Mesenchymal stem cell (in vitro differentiated cells and primary cell): Measurements from ENCODE around the gene PACS1.

Source experiments
- DNase-seq: peaks from one replicate; pipeline ENCODE4 v3.0.0-alpha.2; 2013
- H2AFZ ChIP-seq: one replicate; pipeline ENCODE4 v1.6.1; 2013; ENCODE audit warnings: low read depth, mild to moderate bottlenecking, control low read depth, inconsistent platforms, low read length, moderate library complexity
- H2AK5ac ChIP-seq: 2 replicates; pipeline ENCODE4 v1.6.1; 2013; ENCODE audit warnings: low read length, moderate library complexity, mild to moderate bottlenecking, inconsistent platforms; ENCODE audit not compliant: severe bottlenecking
- H2BK120ac ChIP-seq: one replicate; pipeline ENCODE4 v1.6.1; 2013; ENCODE audit warnings: low read depth, mild to moderate bottlenecking, inconsistent platforms, low read length, moderate library complexity
- H2BK12ac ChIP-seq, 2 experiments: one replicate each; pipeline ENCODE4 v1.6.1; 2013; ENCODE audit warnings: inconsistent platforms in 2 of 2, low read length in 2 of 2, mild to moderate bottlenecking in 2 of 2, moderate library complexity in 2 of 2, control low read depth in 1 of 2
- H2BK15ac ChIP-seq: one replicate; pipeline ENCODE4 v1.6.1; 2013; ENCODE audit warnings: mild to moderate bottlenecking, low read depth, inconsistent platforms; ENCODE audit not compliant: poor library complexity, severe bottlenecking
- H2BK5ac ChIP-seq: 2 replicates; pipeline ENCODE4 v1.6.1; 2013; ENCODE audit warnings: low read depth, mild to moderate bottlenecking, low read length, control low read depth, inconsistent platforms; ENCODE audit not compliant: poor library complexity, severe bottlenecking
- H3K14ac ChIP-seq, 2 experiments: one replicate each; pipeline ENCODE4 v1.6.1; 2013; ENCODE audit warnings: inconsistent platforms in 2 of 2, low read length in 2 of 2, control low read depth in 1 of 2, mild to moderate bottlenecking in 1 of 2, moderate library complexity in 1 of 2
- H3K18ac ChIP-seq, 2 experiments: one replicate each; pipeline ENCODE4 v1.6.1; 2013; ENCODE audit warnings: inconsistent platforms in 2 of 2, low read length in 2 of 2, control low read depth in 1 of 2, low read depth in 1 of 2, mild to moderate bottlenecking in 1 of 2
- H3K23ac ChIP-seq, 2 experiments: one replicate each; pipeline ENCODE4 v1.6.1; 2013; ENCODE audit warnings: inconsistent platforms in 2 of 2, low read length in 2 of 2, mild to moderate bottlenecking in 2 of 2, moderate library complexity in 2 of 2, control low read depth in 1 of 2
- H3K27ac ChIP-seq: 2 replicates; pipeline ENCODE4 v1.5.1; 2013; ENCODE audit warnings: mild to moderate bottlenecking, moderate library complexity, low read length, control low read depth, inconsistent platforms; ENCODE audit not compliant: poor library complexity, severe bottlenecking
- H3K27me3 ChIP-seq, 2 experiments: 2 replicates each; pipeline versions ENCODE4 v1.6.1 to v1.7.0; 2013; ENCODE audit warnings: low read length in 2 of 2, mild to moderate bottlenecking in 2 of 2, moderate library complexity in 2 of 2, control low read depth in 1 of 2, inconsistent platforms in 1 of 2; ENCODE audit not compliant: control insufficient read depth in 1 of 2, insufficient read depth in 1 of 2
- H3K36me3 ChIP-seq, 2 experiments: 2 replicates each; pipeline versions ENCODE4 v1.6.1 to v1.7.0; 2013; ENCODE audit warnings: low read length in 2 of 2, control low read depth in 1 of 2, inconsistent platforms in 1 of 2, low read depth in 1 of 2, mild to moderate bottlenecking in 1 of 2; ENCODE audit not compliant: insufficient read depth in 2 of 2, control insufficient read depth in 1 of 2
- H3K4ac ChIP-seq, 2 experiments: one replicate each; pipeline ENCODE4 v1.6.1; 2013; ENCODE audit warnings: inconsistent platforms in 2 of 2, low read length in 2 of 2, mild to moderate bottlenecking in 2 of 2, moderate library complexity in 2 of 2, control low read depth in 1 of 2, low read depth in 1 of 2
- H3K4me1 ChIP-seq: 2 replicates; pipeline ENCODE4 v1.6.1; 2013; ENCODE audit warnings: low read depth, low read length, control low read depth; ENCODE audit not compliant: control insufficient read depth, insufficient read depth
- H3K4me2 ChIP-seq: 2 replicates; pipeline ENCODE4 v1.6.1; 2013; ENCODE audit warnings: low read length, mild to moderate bottlenecking, inconsistent platforms; ENCODE audit not compliant: poor library complexity, severe bottlenecking
- H3K4me3 ChIP-seq, 2 experiments: 2 replicates each; pipeline versions ENCODE4 v1.5.1 to v1.7.0; 2013; ENCODE audit warnings: low read length in 2 of 2, mild to moderate bottlenecking in 2 of 2, control low read depth in 1 of 2, low read depth in 1 of 2; ENCODE audit not compliant: insufficient read depth in 1 of 2
- H3K79me1 ChIP-seq: replicated peaks from 2 replicates; pipeline ENCODE4 v1.6.1; 2013; ENCODE audit warnings: mild to moderate bottlenecking, control low read depth, low read length, inconsistent platforms; ENCODE audit not compliant: poor library complexity, severe bottlenecking
- H3K9ac ChIP-seq: 2 replicates; pipeline ENCODE4 v1.7.0; 2013; ENCODE audit warnings: mild to moderate bottlenecking, low read length, moderate library complexity
- H3K9me3 ChIP-seq: 2 replicates; pipeline ENCODE4 v1.7.0; 2013; ENCODE audit warnings: mild to moderate bottlenecking, low read length; ENCODE audit not compliant: control insufficient read depth
- H4K8ac ChIP-seq: one replicate; pipeline ENCODE4 v1.6.1; 2013; ENCODE audit warnings: inconsistent platforms, mild to moderate bottlenecking, low read length, moderate library complexity
- H4K91ac ChIP-seq: one replicate; pipeline ENCODE4 v1.6.1; 2013; ENCODE audit warnings: mild to moderate bottlenecking, low read length, inconsistent platforms
- WGBS: methylation state at CpG from one replicate; pipeline ENCODE4 v1.1.7; 2013; ENCODE audit warnings: mixed read lengths; 5-methylcytosine and 5-hydroxymethylcytosine counted together

PACS1 gene

DNA sequence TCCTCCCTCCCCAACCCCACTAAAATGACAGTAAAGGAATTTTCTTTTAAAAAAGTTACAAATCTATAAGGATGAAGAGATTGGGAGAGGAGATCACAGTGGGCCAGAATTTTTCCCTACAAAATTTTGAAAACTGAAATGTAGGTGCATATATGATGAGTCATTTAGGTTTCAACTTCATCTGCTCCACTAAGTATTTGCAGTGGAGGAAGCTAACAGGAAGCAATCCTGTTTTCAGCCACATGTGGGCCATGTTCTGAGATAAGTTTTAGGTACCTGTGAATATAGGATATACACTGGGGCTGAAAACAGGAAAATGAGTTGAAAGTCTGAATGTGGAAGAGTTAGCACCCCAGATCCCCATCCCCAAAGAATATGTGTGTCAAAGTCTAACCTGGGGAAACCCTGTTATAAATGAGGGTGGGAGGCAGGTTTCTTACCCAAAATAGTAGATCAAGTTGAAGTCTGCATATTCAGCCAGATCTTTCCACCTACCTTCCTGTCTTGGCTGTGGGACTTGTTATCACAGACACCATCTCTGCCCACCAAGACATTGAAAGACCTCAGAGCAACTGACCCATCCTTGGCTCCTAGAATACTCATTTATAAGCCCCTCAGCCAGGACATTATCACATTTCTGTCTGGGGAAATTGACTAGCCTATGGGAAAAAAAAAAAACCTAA, 87.3 kb downstream of the PACS1 start:
- Histone ChIP-seq H3K4ac (no peak overlapping the region), H3K4me3 (no peak overlapping the region), H2BK12ac (no peak overlapping the region), H3K23ac (no peak overlapping the region), H3K9ac (no peak overlapping the region), H3K9me3 (no peaks in the 10 kb centered on the region), H2AK5ac (no peak overlapping the region), H2BK5ac (no peak overlapping the region), H4K91ac (no peak overlapping the region), H2BK15ac (no peak overlapping the region), H3K36me3 (no peaks in the 10 kb centered on the region), H3K18ac (no peak overlapping the region), H3K14ac (no peak overlapping the region), H2BK120ac (no peak overlapping the region), H3K4me2 (no peak overlapping the region), H3K4me1 (peaks cover under 1% of the 10 kb centered on the region), H4K8ac (no peak overlapping the region), H3K27me3 (no peaks in the 10 kb centered on the region), H2AFZ (no peak overlapping the region), H3K79me1 (peaks cover 36% of the 10 kb centered on the region), H3K27ac (no peak overlapping the region)
- no peak for DNase-seq

DNA sequence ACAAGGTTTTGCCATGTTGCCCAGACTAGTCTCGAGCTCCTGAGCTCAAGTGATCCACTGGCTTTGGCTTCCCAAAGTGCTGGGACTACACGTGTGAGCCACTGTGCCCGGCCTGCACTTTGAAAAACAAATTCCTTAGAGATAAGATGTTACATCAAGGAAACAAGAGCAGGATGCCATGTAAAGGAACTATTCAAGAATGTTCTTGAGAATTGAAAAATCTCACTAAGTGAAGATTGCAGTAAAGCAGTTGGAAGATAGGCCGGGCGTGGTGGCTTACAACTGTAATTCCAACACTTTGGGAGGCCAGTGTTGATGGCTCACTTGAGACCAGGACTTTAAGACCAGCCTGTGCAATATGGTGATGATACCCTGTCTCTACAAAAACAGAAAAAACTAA, 88.1 kb downstream of the PACS1 start:
- Histone ChIP-seq H2AK5ac (no peak overlapping the region), H3K9me3 (no peaks in the 10 kb centered on the region), H2BK15ac (no peak overlapping the region), H2BK12ac (no peak overlapping the region), H3K27ac (no peak overlapping the region), H3K18ac (peak overlapping the region in 1 of 2 experiments; percentile 48), H3K4me3 (no peak overlapping the region), H3K23ac (no peak overlapping the region), H3K4ac (no peak overlapping the region), H3K9ac (no peak overlapping the region), H2BK120ac (no peak overlapping the region), H4K8ac (no peak overlapping the region), H3K36me3 (no peaks in the 10 kb centered on the region), H3K27me3 (no peaks in the 10 kb centered on the region), H3K79me1 (peaks cover 35% of the 10 kb centered on the region), H4K91ac (no peak overlapping the region), H2BK5ac (no peak overlapping the region), H3K4me1 (peaks cover 2% of the 10 kb centered on the region), H3K4me2 (no peak overlapping the region), H3K14ac (no peak overlapping the region), H2AFZ (no peak overlapping the region)
- no peak for DNase-seq
- 95% methylated on average over 5 of the region's 5 CpGs for WGBS

GRCh38 chr11:66159324-66159984, 89.4 kb downstream of the PACS1 start:
- no peak overlapping the region for H2BK5ac ChIP-seq
- WGBS: 78% methylated on average over 7 of the region's 8 CpGs
- H3K23ac ChIP-seq: no peak overlapping the region
- no peak overlapping the region for H3K4me3 ChIP-seq
- H2AFZ ChIP-seq: no peak overlapping the region
- H3K18ac ChIP-seq: no peak overlapping the region
- no peak overlapping the region for H3K9ac ChIP-seq
- H3K36me3 ChIP-seq: no peaks in the 10 kb centered on the region
- peaks cover 31% of the 10 kb centered on the region for H3K79me1 ChIP-seq
- H2BK12ac ChIP-seq: no peak overlapping the region
- no peak overlapping the region for H2AK5ac ChIP-seq
- no peaks in the 10 kb centered on the region for H3K9me3 ChIP-seq
- no peak overlapping the region for H2BK15ac ChIP-seq
- no peak overlapping the region for H3K4ac ChIP-seq
- peaks cover 2% of the 10 kb centered on the region for H3K4me1 ChIP-seq
- no peak overlapping the region for H2BK120ac ChIP-seq
- H4K8ac ChIP-seq: no peak overlapping the region
- H3K27me3 ChIP-seq: no peaks in the 10 kb centered on the region
- H4K91ac ChIP-seq: no peak overlapping the region
- DNase-seq: peak; percentile 64
- no peak overlapping the region for H3K27ac ChIP-seq
- no peak overlapping the region for H3K4me2 ChIP-seq
- H3K14ac ChIP-seq: peak overlapping the region in 1 of 2 experiments; percentile 48

- Histone ChIP-seq H2BK120ac (no peak overlapping the region), H3K23ac (no peak overlapping the region), H3K36me3 (no peaks in the 10 kb centered on the region), H3K4me2 (no peak overlapping the region), H3K14ac (no peak overlapping the region), H2BK12ac (no peak overlapping the region), H3K4me3 (no peak overlapping the region), H2AK5ac (peak overlapping the region; percentile 63), H3K18ac (no peak overlapping the region), H2BK15ac (no peak overlapping the region), H3K9ac (no peak overlapping the region), H3K4me1 (peaks cover 2% of the 10 kb centered on the region), H4K91ac (no peak overlapping the region), H3K27me3 (no peaks in the 10 kb centered on the region), H4K8ac (no peak overlapping the region), H3K79me1 (peaks cover 28% of the 10 kb centered on the region), H3K27ac (no peak overlapping the region), H3K9me3 (no peaks in the 10 kb centered on the region), H2BK5ac (no peak overlapping the region), H2AFZ (no peak overlapping the region), H3K4ac (no peak overlapping the region)
- no peak for DNase-seq
- WGBS: 98% methylated on average over 3 of the region's 5 CpGs
These were observed 90.6 kb downstream of the PACS1 start for GRCh38 chr11:66160709-66161108.
